AG10803 (cell line): ENCODE measurements around the gene STX1A.

ENCODE experiments used
- DNase-seq: peaks from one replicate; pipeline ENCODE4 v3.0.0; 2010; ENCODE audit warnings: low read depth
- H3K4me3 ChIP-seq: 2 replicates; pipeline ENCODE4 v1.5.1; 2011; ENCODE audit warnings: mild to moderate bottlenecking, low read length, control low read depth
- TF ChIP-seq, protein P1 (sequence below): conservative IDR thresholded peaks from 2 replicates; pipeline ENCODE4 v1.5.1; 2011; ENCODE audit warnings: mild to moderate bottlenecking, low read length, control low read depth, inconsistent platforms

STX1A gene

GRCh38 chr7:73718905-73719805 is at the start of gene STX1A:
TSS of gene STX1A (minus strand) at chr7:73719669. CDS start at chr7:73719631, 38 bp downstream.
- DNase-seq, result peak; percentile 60
- TF ChIP-seq, protein P1, sequence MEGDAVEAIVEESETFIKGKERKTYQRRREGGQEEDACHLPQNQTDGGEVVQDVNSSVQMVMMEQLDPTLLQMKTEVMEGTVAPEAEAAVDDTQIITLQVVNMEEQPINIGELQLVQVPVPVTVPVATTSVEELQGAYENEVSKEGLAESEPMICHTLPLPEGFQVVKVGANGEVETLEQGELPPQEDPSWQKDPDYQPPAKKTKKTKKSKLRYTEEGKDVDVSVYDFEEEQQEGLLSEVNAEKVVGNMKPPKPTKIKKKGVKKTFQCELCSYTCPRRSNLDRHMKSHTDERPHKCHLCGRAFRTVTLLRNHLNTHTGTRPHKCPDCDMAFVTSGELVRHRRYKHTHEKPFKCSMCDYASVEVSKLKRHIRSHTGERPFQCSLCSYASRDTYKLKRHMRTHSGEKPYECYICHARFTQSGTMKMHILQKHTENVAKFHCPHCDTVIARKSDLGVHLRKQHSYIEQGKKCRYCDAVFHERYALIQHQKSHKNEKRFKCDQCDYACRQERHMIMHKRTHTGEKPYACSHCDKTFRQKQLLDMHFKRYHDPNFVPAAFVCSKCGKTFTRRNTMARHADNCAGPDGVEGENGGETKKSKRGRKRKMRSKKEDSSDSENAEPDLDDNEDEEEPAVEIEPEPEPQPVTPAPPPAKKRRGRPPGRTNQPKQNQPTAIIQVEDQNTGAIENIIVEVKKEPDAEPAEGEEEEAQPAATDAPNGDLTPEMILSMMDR, result no peak
- peak within 1 kb of the TSS; percentile 74 for H3K4me3 ChIP-seq

- DNase-seq, result no peak
- no peak overlapping the region for H3K4me3 ChIP-seq
- TF ChIP-seq, protein P1, result no peak
Observed at GRCh38 chr7:73768641-73769480, 49.4 kb upstream of the STX1A start.

DNA sequence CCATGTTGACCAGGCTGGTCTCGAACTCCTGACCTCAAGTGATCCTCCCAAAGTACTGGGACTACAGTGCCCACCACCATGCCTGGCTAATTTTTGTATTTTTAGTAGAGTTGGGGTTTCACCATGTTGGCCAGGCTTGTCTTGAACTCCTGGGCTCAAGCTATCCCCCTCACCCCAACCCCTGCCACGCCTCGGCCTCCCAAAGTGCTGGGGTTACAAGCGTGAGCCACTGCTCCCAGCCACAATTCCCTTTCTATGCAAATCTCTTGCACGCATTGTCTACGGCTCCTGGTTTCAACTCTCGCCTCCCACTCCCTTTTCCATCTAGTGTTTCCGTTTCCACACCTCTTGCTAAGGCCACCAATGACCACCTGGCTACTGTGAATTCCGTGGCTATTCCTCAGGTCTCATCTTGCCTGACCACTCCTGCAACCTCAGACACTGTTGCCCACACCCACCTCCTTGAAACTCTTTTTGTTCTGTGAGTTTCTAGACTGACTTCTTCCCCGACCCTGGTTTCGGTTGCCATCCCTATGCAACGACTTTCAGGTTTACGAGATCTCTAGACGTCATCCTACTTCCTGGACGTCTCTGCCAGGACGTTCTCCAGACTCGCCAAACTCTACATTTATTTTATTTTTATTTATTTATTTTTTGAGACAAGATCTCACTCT is 47.2 kb upstream of the STX1A start:
- no peak overlapping the region for H3K4me3 ChIP-seq
- DNase-seq, result no peak
- TF ChIP-seq, protein P1, result no peak

DNA sequence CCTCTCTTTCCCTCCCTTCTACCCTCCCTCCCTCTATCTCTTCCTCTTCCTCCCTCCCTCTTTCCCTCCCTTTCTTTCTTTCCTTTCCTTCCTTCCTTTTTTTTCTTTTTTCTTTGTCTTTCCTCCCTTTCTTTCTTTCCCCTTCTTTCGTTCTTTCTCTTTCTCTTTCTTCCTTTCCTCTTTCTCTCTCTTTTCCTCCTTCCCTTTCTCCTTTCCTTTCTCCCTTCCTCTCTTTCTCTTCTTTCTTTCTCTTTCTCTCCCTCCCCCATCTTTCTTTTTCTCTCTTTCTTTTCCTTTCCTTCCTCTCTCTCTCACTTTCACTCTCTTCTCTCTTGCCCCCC is 43.2 kb upstream of the STX1A start:
- H3K4me3 ChIP-seq, result no peak overlapping the region
- no peak for DNase-seq
- TF ChIP-seq, protein P1, result no peak

GRCh38 chr7:73761854-73762658 is 42.6 kb upstream of the STX1A start:
- TF ChIP-seq, protein P1, result no peak
- no peak overlapping the region for H3K4me3 ChIP-seq
- DNase-seq, result no peak

- DNase-seq, result no peak
- TF ChIP-seq, protein P1, result no peak
- H3K4me3 ChIP-seq, result no peak overlapping the region
Observed at GRCh38 chr7:73758581-73759138, 39.2 kb upstream of the STX1A start.
